BE2C (cell line): ENCODE measurements around the gene GTF3C6. TPM values are rescaled to one million over a fixed set of nuclear protein-coding genes. Genes with fewer than 3 reads are reported as not detected.

Experiments used
- DNase-seq: peaks from one replicate; pipeline ENCODE4 v3.0.0-alpha.2; 2020
- H3K27me3 ChIP-seq: fragments of 250-450 bp; sonication (Bioruptor Pico); 2 replicates; pipeline ENCODE4 v1.5.1; 2020; ENCODE audit warnings: mild to moderate bottlenecking
- H3K36me3 ChIP-seq: fragments of 250-450 bp; sonication (Bioruptor Pico); 2 replicates; pipeline ENCODE4 v1.5.1; 2020; ENCODE audit warnings: mild to moderate bottlenecking
- H3K4me1 ChIP-seq: fragments of 250-450 bp; sonication (Bioruptor Pico); 2 replicates; pipeline ENCODE4 v1.5.1; 2020
- H3K4me3 ChIP-seq: 2 replicates; pipeline ENCODE4 v1.5.1; 2011; ENCODE audit warnings: low read depth, low read length
- H3K9me3 ChIP-seq: fragments of 250-450 bp; sonication (Bioruptor Pico); 2 replicates; pipeline ENCODE4 v1.5.1; 2020
- polyA plus RNA-seq: library from polyadenylated mRNA; unstranded; fragments of >200 nt; gene quantifications from one replicate; pipeline ENCODE4 v1.2.1, GENCODE V29; 2012; ENCODE audit warnings: low read depth, missing spikeins; ENCODE audit not compliant: insufficient read length, insufficient read depth
- TF ChIP-seq, protein P1 (sequence below): IDR thresholded peaks from 2 replicates; pipeline ENCODE4 v1.5.1; 2012; ENCODE audit warnings: mild to moderate bottlenecking, low read depth, low read length

GTF3C6 gene, protein sequence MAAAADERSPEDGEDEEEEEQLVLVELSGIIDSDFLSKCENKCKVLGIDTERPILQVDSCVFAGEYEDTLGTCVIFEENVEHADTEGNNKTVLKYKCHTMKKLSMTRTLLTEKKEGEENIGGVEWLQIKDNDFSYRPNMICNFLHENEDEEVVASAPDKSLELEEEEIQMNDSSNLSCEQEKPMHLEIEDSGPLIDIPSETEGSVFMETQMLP
- polyA plus RNA-seq = 81.3 TPM

DNA sequence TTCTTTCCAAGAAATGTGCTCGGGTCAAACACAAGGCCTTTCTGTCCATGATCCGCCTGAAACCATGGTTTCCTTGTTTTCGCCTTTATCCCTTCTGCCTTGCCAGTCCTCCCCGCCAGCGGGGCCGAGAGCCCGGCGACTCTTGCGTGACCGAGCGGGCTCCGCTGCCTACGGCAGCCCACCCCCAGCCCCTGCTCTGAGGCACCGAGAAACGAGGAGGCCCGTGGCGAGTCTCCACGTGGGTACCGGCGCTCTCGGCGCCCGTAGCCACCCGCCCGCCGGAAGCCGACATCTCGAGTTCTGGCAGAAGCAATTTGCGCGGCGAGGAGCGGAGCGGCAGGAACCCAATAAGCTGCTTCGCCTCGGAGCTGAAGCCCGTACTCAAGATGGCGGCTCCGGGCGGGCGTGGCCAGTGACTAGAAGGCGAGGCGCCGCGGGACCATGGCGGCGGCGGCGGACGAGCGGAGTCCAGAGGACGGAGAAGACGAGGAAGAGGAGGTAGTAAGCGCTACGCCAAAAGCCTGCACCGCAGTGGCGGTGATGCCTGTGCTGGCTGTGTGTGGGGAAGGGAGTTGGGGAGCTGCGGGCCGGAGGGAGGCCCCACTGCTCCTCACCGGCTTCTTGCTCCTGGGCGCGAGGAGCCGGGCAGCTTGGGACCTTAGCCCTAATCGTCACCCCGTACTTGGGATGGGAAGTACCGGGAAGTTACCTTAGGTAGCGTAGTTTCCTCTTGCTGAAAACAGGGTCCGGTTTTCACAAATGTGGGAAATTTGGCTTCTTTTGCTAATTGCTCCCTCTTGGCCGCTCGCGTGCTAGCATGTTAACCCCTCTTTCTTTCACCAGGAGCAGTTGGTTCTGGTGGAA is at the start of gene GTF3C6:
Gene GTF3C6, plus strand, starts transcription at position 378 of the 864 bp plus-strand sequence. Its CDS starts 64 bp downstream, at position 442.
- peaks cover 33% of the 10 kb centered on the region for H3K36me3 ChIP-seq
- no peaks in the 10 kb centered on the region for H3K9me3 ChIP-seq
- TF ChIP-seq, protein P1, sequence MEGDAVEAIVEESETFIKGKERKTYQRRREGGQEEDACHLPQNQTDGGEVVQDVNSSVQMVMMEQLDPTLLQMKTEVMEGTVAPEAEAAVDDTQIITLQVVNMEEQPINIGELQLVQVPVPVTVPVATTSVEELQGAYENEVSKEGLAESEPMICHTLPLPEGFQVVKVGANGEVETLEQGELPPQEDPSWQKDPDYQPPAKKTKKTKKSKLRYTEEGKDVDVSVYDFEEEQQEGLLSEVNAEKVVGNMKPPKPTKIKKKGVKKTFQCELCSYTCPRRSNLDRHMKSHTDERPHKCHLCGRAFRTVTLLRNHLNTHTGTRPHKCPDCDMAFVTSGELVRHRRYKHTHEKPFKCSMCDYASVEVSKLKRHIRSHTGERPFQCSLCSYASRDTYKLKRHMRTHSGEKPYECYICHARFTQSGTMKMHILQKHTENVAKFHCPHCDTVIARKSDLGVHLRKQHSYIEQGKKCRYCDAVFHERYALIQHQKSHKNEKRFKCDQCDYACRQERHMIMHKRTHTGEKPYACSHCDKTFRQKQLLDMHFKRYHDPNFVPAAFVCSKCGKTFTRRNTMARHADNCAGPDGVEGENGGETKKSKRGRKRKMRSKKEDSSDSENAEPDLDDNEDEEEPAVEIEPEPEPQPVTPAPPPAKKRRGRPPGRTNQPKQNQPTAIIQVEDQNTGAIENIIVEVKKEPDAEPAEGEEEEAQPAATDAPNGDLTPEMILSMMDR = no peak
- no peaks in the 10 kb centered on the region for H3K27me3 ChIP-seq
- peak; percentile 93 for DNase-seq
- H3K4me3 ChIP-seq = peak within 1 kb of the TSS; percentile 75
- H3K4me1 ChIP-seq = 0 out of 2 replicates have a peak, but pooled peaks cover 3% of the 10 kb centered on the region

DNA sequence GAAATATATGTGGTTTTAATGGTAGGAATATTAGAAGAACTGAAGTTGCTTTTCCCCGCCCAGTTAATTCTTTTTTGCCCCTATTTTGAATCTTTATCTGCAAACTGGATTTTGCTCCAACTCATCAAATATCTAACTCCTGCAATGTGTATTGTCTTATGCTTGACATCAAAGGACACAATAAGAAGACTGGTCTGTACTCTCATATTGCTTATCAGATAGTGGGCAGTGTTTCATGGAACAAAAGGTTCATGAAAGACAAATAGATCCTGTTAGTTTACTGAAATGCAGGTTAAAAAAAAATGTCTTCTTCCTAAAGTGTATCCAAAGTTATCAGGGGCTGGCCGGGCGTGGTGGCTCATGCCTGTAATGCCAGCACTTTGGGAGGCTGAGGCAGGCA is 27.7 kb upstream of the GTF3C6 start:
- Histone ChIP-seq H3K27me3 (peaks cover 4% of the 10 kb centered on the region), H3K4me3 (no peak overlapping the region), H3K9me3 (no peaks in the 10 kb centered on the region), H3K4me1 (no peaks in the 10 kb centered on the region), H3K36me3 (no peaks in the 10 kb centered on the region)
- TF ChIP-seq, protein P1 = no peak
- DNase-seq = no peak

DNA sequence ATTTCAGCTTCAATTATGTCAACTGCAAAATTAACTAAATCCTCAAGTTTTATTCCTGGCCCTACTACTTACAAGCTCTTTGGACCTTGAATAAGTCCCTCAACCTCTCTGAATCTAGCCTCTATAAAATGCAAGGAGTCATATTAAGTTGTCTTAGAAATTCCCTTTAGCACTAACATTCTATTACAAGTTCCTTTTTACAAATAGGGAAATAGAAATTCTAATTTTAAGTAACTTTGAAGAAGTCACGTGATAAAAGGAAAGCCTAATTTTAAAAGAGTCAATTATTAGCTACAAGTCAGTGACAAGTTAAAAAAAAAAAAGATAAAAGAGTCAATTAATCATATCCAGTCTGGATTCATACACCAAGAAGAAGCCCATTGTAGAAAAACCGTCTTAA is 24.6 kb upstream of the GTF3C6 start:
- H3K27me3 ChIP-seq = no peaks in the 10 kb centered on the region
- DNase-seq = no peak
- H3K4me1 ChIP-seq = no peaks in the 10 kb centered on the region
- TF ChIP-seq, protein P1 = no peak
- H3K4me3 ChIP-seq = no peak overlapping the region
- H3K9me3 ChIP-seq = no peaks in the 10 kb centered on the region
- H3K36me3 ChIP-seq = no peaks in the 10 kb centered on the region

DNA sequence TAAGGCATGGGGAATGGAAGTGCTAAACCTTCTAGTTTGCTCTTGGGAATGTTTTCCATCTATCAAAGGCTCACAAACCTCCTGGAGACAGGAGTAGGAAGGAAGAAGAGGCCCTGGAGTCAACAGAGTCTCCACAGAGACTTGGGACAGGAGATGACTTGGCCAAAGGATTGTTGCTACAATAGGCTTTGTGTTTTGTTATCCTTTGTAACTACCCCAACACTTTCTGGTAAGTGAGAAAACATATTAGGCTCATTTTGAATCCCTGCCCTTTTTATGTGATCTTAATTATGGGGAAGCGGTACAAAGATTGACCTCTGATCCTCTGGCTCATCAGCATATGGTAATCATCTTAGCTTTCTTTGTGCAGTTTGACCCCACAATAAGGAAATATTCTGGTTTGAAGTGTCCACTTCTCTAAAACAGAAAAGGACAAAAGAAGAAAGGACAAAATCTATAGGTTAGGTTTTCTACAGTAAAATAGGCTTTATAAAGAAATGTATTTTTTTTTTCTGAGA is 24.1 kb upstream of the GTF3C6 start:
- no peak for DNase-seq
- TF ChIP-seq, protein P1 = no peak
- no peaks in the 10 kb centered on the region for H3K27me3 ChIP-seq
- no peaks in the 10 kb centered on the region for H3K36me3 ChIP-seq
- no peaks in the 10 kb centered on the region for H3K4me1 ChIP-seq
- no peak overlapping the region for H3K4me3 ChIP-seq
- H3K9me3 ChIP-seq = no peaks in the 10 kb centered on the region

DNA sequence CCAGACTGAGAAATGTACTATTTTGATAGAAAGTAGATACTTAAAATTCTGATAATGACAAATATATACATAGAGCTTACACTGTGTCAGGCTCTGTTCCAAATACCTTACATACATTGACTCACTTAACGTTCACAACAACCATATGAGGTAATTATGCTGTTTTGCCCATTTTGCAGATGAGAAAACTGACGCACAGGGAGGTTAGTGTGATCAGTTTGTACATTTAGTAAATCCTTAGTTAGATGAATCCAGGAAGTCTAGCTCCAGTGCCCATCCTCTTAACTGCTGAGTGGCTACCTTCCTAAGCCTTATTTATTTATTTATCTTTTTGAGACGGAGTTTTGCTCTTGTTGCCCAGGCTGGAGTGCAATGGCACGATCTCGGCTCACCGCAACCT is 23.3 kb upstream of the GTF3C6 start:
- Histone ChIP-seq H3K27me3 (no peaks in the 10 kb centered on the region), H3K36me3 (no peaks in the 10 kb centered on the region), H3K4me3 (no peak overlapping the region), H3K9me3 (no peaks in the 10 kb centered on the region), H3K4me1 (no peaks in the 10 kb centered on the region)
- TF ChIP-seq, protein P1 = no peak
- DNase-seq = no peak

DNA sequence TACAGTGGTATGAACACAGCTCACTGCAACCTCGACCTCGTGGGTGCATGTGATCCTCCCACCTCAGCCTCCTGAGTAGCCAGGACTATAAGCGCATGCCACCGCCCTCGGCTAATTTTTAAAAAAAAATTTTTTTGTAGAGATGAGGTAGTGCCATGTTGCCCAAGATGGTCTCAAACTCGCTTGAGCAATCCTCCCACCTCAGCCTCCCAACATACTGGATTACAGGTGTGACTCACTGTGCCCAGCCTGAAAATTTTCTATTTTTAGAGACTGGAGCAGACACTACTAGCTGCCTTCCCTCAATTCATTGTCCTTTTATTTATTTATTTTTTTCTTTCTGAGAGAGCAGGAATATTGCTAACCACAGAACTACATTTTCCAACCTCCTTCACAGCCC is 20.3 kb upstream of the GTF3C6 start:
- TF ChIP-seq, protein P1 = no peak
- DNase-seq = no peak
- H3K27me3 ChIP-seq = no peaks in the 10 kb centered on the region
- no peaks in the 10 kb centered on the region for H3K4me1 ChIP-seq
- no peaks in the 10 kb centered on the region for H3K9me3 ChIP-seq
- H3K4me3 ChIP-seq = no peak overlapping the region
- H3K36me3 ChIP-seq = no peaks in the 10 kb centered on the region
